A549 (cell line): Measurements from ENCODE around the gene RAB40A. TPM values are rescaled to one million over a fixed set of nuclear protein-coding genes. Genes with fewer than 3 reads are reported as not detected.

Experiments
- ATAC-seq, 2 experiments: fragments of 200-7000 bp in 1 of 2; fragments of >200 bp in 1 of 2; cut with Nextera tagmentation in 1 of 2; cut with Tn5 transposase in 1 of 2; 3 replicates each; pipeline versions ENCODE4 v1.8.0 to v1.9.1; 2018 to 2020; ENCODE audit warnings: mild to moderate bottlenecking in 1 of 2, moderate library complexity in 1 of 2
- CTCF ChIA-PET: fragments of 300-600 bp; sonication (Branson Sonifier 250); formaldehyde crosslinking; extraction: SDS; loops from one replicate; lab custom pipeline; 2021; ENCODE audit warnings: antibody characterized with exemption, inconsistent platforms; lab: Yijun Ruan, JAX
- POLR2A ChIA-PET: fragments of 350-600 bp; formaldehyde crosslinking; extraction: SDS; loops from one replicate; lab custom pipeline; 2021; ENCODE audit warnings: antibody characterized with exemption, inconsistent platforms; lab: Yijun Ruan, JAX
- DNase-seq, 2 experiments: peaks; one replicate each; pipeline versions ENCODE4 v3.0.0 to v3.0.0-alpha.2; 2011 to 2016; ENCODE audit warnings: low read depth in 1 of 2, low spot score in 1 of 2
- FAIRE-seq: peaks from 2 replicates; lab custom pipeline; 2011; peaks lifted over from hg19 to GRCh38; lab: Jason Lieb, UNC
- H3K27ac ChIP-seq, 2 experiments: fragments of >200 bp; sonication (Bioruptor Twin); formaldehyde crosslinking; 3 replicates each; pipeline ENCODE4 v1.5.1; 2016 to 2017
- H3K4me1 ChIP-seq: fragments of >200 bp; sonication (Bioruptor Twin); formaldehyde crosslinking; 3 replicates; pipeline ENCODE4 v1.6.1; 2016
- H3K4me2 ChIP-seq: fragments of >200 bp; sonication (Bioruptor Twin); formaldehyde crosslinking; 3 replicates; pipeline ENCODE4 v1.6.1; 2016
- H3K4me3 ChIP-seq: fragments of >200 bp; sonication (Bioruptor Twin); formaldehyde crosslinking; 3 replicates; pipeline ENCODE4 v1.5.1; 2016
- H3K9me3 ChIP-seq: fragments of >200 bp; sonication (Bioruptor Twin); formaldehyde crosslinking; 3 replicates; pipeline ENCODE4 v1.6.1; 2016
- BHLHE40 ChIP-seq: IDR thresholded peaks from 2 replicates; pipeline ENCODE4 v1.6.1; 2012; ENCODE audit warnings: low read depth, low read length, inconsistent platforms
- CEBPB ChIP-seq, 2 experiments: fragments of >200 bp in 1 of 2; sonication (Bioruptor Twin) in 1 of 2; formaldehyde crosslinking in 1 of 2; IDR thresholded peaks; 2 replicates each; pipeline ENCODE4 v1.6.1; 2012 to 2016
- CTCF ChIP-seq: fragments of >200 bp; sonication (Bioruptor Twin); formaldehyde crosslinking; IDR thresholded peaks from 3 replicates; pipeline ENCODE4 v1.5.1; 2016
- EHMT2 ChIP-seq: fragments of 200-600 bp; sonication (generic); IDR thresholded peaks from 2 replicates; pipeline ENCODE4 v1.6.1; 2016; ENCODE audit warnings: antibody characterized with exemption, low read depth, mild to moderate bottlenecking, moderate library complexity
- EP300 ChIP-seq, 2 experiments: fragments of >200 bp; sonication (Bioruptor Twin); formaldehyde crosslinking; IDR thresholded peaks; 2 replicates in 1 of 2; 3 replicates in 1 of 2; pipeline ENCODE4 v1.6.1; 2016 to 2017
- HEYL ChIP-seq: fragments of 250-450 bp; sonication (Bioruptor Pico); IDR thresholded peaks from 2 replicates; pipeline ENCODE4 v1.8.0; 2021; ENCODE audit warnings: mild to moderate bottlenecking, moderate library complexity
- KDM1A ChIP-seq: fragments of 200-600 bp; sonication (generic); IDR thresholded peaks from 2 replicates; pipeline ENCODE4 v1.6.1; 2016; ENCODE audit warnings: low read depth, mild to moderate bottlenecking
- POLR2A ChIP-seq: IDR thresholded peaks from 2 replicates; pipeline ENCODE4 v1.6.1; 2012; ENCODE audit warnings: mild to moderate bottlenecking, low read length
- RCOR1 ChIP-seq: fragments of 150-350 bp; IDR thresholded peaks from 2 replicates; pipeline ENCODE4 v1.6.1; 2014; ENCODE audit warnings: antibody characterized with exemption, low read length, low read depth
- WGBS: methylation state at CpG from one replicate; pipeline ENCODE4 v1.1.6; 2017; ENCODE audit errors: missing lambda C conversion rate; 5-methylcytosine and 5-hydroxymethylcytosine counted together
- polyA plus RNA-seq, 4 experiments: library from polyadenylated mRNA; depleted of rRNA in 3 of 4; stranded (reverse); fragments of >200 nt; fragmentation: RNase III in 1 of 4; extraction: RNeasy Plus Mini Kit Qiagen cat#74134 plus additional on column Dnase treatment in 1 of 4; gene quantifications; 2 replicates in 3 of 4; 3 replicates in 1 of 4; pipeline ENCODE4 v1.2.3, GENCODE V29; 2011 to 2017
- TF ChIP-seq, protein P1 (sequence below): fragments of >200 bp; sonication (Bioruptor Twin); formaldehyde crosslinking; IDR thresholded peaks from 3 replicates; pipeline ENCODE4 v1.6.1; 2016
- TF ChIP-seq, protein P2 (sequence below): IDR thresholded peaks from 2 replicates; pipeline ENCODE4 v1.6.1; 2012; ENCODE audit warnings: low read depth, borderline replicate concordance
- TF ChIP-seq, protein P3 (sequence below): fragments of >200 bp; sonication (Bioruptor Twin); formaldehyde crosslinking; IDR thresholded peaks from 2 replicates; pipeline ENCODE4 v1.6.1; 2016

Gene RAB40A
- polyA plus RNA-seq, 2 of the 4 experiments (the other 2 are of a cell fraction): 0.03 TPM; not detected in 1

GRCh38 chrX:103556963-103557612 is 37.8 kb upstream of the RAB40A start (continued):
- TF ChIP-seq, protein P1, sequence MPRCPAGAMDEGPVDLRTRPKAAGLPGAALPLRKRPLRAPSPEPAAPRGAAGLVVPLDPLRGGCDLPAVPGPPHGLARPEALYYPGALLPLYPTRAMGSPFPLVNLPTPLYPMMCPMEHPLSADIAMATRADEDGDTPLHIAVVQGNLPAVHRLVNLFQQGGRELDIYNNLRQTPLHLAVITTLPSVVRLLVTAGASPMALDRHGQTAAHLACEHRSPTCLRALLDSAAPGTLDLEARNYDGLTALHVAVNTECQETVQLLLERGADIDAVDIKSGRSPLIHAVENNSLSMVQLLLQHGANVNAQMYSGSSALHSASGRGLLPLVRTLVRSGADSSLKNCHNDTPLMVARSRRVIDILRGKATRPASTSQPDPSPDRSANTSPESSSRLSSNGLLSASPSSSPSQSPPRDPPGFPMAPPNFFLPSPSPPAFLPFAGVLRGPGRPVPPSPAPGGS: no peak
- TF ChIP-seq KDM1A (no peak), RCOR1 (no peak)

DNA sequence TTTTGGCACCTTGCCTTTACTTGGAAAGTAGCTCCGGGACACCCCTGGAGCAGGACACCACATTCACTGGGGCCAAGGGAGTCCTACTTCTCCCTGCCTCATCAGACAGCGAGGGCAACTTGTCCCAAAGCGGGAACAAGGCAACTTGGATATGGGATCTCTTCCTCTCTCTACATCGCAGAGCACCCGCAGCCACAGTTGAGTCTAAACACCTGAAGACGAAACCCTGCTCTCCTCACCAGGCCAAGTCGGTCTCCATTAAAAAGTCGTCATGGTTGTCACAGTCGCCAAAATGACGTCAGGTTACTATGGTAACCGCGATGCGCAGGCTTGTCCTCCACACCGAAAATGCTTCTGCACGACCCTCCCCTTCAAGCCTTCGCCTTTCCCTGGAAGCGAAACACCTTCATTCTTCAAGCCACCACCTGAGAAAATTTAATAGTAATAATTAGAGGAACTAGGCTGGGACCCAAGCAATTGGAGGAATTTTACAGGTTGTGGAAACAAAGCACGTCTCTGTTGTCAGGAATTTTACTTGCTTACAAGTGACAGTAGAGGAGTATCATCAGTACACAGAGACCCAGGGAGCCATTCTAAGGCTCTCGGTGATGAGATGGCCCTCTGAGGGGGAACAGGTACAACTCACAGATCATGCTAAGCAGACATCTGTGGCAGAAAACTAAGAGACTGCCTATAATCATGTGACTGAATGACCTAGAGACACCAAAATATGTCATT is 35.6 kb upstream of the RAB40A start:
- no peak overlapping the region for H3K4me3 ChIP-seq
- peaks cover 15% of the 10 kb centered on the region; the same call in 2 of the 3 replicates for H3K4me1 ChIP-seq
- FAIRE-seq (no peak), ATAC-seq (no peak), DNase-seq (no peak)
- POLR2A ChIA-PET: no interaction called here
- TF ChIP-seq HEYL (CRISPR knock-in tag) (no peak), BHLHE40 (no peak), EP300 (IDR thresholded peaks at IDR 0.05) (no peak), POLR2A (no peak)
- TF ChIP-seq, protein P2, sequence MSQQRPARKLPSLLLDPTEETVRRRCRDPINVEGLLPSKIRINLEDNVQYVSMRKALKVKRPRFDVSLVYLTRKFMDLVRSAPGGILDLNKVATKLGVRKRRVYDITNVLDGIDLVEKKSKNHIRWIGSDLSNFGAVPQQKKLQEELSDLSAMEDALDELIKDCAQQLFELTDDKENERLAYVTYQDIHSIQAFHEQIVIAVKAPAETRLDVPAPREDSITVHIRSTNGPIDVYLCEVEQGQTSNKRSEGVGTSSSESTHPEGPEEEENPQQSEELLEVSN: no peak
- TF ChIP-seq, protein P3, sequence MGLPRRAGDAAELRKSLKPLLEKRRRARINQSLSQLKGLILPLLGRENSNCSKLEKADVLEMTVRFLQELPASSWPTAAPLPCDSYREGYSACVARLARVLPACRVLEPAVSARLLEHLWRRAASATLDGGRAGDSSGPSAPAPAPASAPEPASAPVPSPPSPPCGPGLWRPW: no peak
- H3K9me3 ChIP-seq: no peaks in the 10 kb centered on the region
- H3K27ac ChIP-seq: no peak overlapping the region
- no peak overlapping the region for H3K4me2 ChIP-seq
- CTCF ChIA-PET: no interaction called here
- WGBS: 73% methylated on average over 19 of the region's 19 CpGs

- FAIRE-seq (peak; percentile 74), DNase-seq (no peak), ATAC-seq (no peak)
- peaks cover 15% of the 10 kb centered on the region; the same call in 2 of the 3 replicates for H3K4me1 ChIP-seq
- H3K9me3 ChIP-seq: no peaks in the 10 kb centered on the region
- WGBS: 53% methylated on average over 1 of the region's 1 CpG
- ChIA-PET POLR2A (no interaction called here), CTCF (interaction anchor here (0.6 kb wide), 1 partner anchor 150 kb away, joined by 3 read pairs; no protein-coding TSS in a partner anchor)
- no peak overlapping the region for H3K4me3 ChIP-seq
- H3K27ac ChIP-seq: no peak overlapping the region
- peak overlapping the region; percentile 11; the same call in 2 of the 3 replicates for H3K4me2 ChIP-seq
- TF ChIP-seq CTCF (no peak), EHMT2 (no peak), CEBPB (IDR thresholded peaks at IDR 0.05) (peak in 1 of 2 experiments; percentile 81; a peak in 2 of 4 replicates)
- TF ChIP-seq, protein P3: 0 out of 2 replicates have a peak, but pooled peaks have one; percentile 32
- TF ChIP-seq, protein P2: no peak
These were observed 32.9 kb upstream of the RAB40A start for GRCh38 chrX:103552236-103552635.
